ENCODE results near the gene ATG2B.

The ATG2B gene

DNA sequence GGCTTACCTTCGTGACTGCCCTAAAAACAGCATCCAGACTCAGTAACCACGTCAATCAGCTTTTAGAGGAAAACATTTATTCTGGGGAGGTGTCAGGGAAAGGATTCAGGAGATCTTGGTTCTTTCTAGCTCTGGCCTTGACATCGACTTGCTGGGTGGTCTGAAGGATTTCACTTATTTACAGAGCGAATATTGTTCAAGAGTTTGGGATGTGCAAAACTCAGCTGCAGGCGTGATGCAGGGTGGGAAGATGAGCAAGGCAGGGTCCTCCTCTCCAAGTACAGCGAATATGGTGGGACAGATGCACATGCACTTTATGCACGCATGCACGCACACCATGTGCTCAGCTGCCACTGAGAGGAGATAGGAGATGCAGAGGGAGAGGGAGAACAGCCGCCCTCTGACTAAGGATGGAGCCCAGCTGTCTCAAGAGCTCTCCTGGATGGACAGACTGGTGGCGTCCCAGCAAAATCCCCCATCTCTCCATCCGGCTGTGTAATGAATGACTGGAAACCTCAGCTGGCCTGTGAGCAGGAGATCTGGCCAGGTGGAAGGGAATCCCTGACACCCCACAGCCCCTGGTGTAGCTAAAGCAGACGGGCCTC lies 131.5 kb downstream of the ATG2B start:
- Histone ChIP-seq H3K18ac (ENCODE audit: low read length) (no peak overlapping the region), H3K27ac (ENCODE audit: low read depth, low read length) (no peak overlapping the region), H3K56ac (ENCODE audit: low read length) (no peak overlapping the region), H3K4me3 (ENCODE audit: low read length) (no peak overlapping the region), H3K9ac (ENCODE audit: low read length) (no peak overlapping the region), H3K4ac (ENCODE audit: low read depth, low read length) (no peak overlapping the region), H3K79me1 (ENCODE audit: low read length) (no peaks in the 10 kb centered on the region), H3K36me3 (ENCODE audit: control insufficient read depth, insufficient read depth, low read length) (no peaks in the 10 kb centered on the region), H3K4me1 (ENCODE audit: control insufficient read depth, low read depth, low read length) (peaks cover 6% of the 10 kb centered on the region), H2BK120ac (ENCODE audit: low read depth, low read length) (no peak overlapping the region), H4K8ac (ENCODE audit: low read depth, low read length) (no peak overlapping the region), H4K5ac (ENCODE audit: low read length) (no peak overlapping the region), H2AK5ac (ENCODE audit: low read length) (no peak overlapping the region), H3K27me3 (ENCODE audit: insufficient read depth, low read length, poor library complexity) (no peaks in the 10 kb centered on the region), H3K23ac (ENCODE audit: low read length) (no peak overlapping the region), H3K4me2 (ENCODE audit: low read length) (no peak overlapping the region), H2BK15ac (replicated peaks; ENCODE audit: low read depth) (no peak overlapping the region), H2BK5ac (ENCODE audit: low read length) (no peak overlapping the region), H3K79me2 (ENCODE audit: control insufficient read depth, insufficient read depth, low read length) (no peaks in the 10 kb centered on the region)
- WGBS (ENCODE audit: extremely low coverage, insufficient coverage, low lambda C conversion rate): no CpG with 5 or more reads among the region's 12 CpGs
- DNase-seq: no peak

GRCh38 chr14:96231056-96231455 lies 132.1 kb downstream of the ATG2B start:
- Histone ChIP-seq H4K5ac (ENCODE audit: low read length) (no peak overlapping the region), H2BK15ac (replicated peaks; ENCODE audit: low read depth) (no peak overlapping the region), H3K9ac (ENCODE audit: low read length) (no peak overlapping the region), H3K4me3 (ENCODE audit: low read length) (no peak overlapping the region), H3K4me1 (ENCODE audit: control insufficient read depth, low read depth, low read length) (peaks cover 6% of the 10 kb centered on the region), H3K27ac (ENCODE audit: low read depth, low read length) (no peak overlapping the region), H3K79me2 (ENCODE audit: control insufficient read depth, insufficient read depth, low read length) (no peaks in the 10 kb centered on the region), H3K79me1 (ENCODE audit: low read length) (no peaks in the 10 kb centered on the region), H2BK5ac (ENCODE audit: low read length) (no peak overlapping the region), H3K56ac (ENCODE audit: low read length) (no peak overlapping the region), H4K8ac (ENCODE audit: low read depth, low read length) (no peak overlapping the region), H3K27me3 (ENCODE audit: insufficient read depth, low read length, poor library complexity) (no peaks in the 10 kb centered on the region), H3K36me3 (ENCODE audit: control insufficient read depth, insufficient read depth, low read length) (no peaks in the 10 kb centered on the region), H3K23ac (ENCODE audit: low read length) (no peak overlapping the region), H2AK5ac (ENCODE audit: low read length) (no peak overlapping the region), H2BK120ac (ENCODE audit: low read depth, low read length) (no peak overlapping the region), H3K4ac (ENCODE audit: low read depth, low read length) (no peak overlapping the region), H3K18ac (ENCODE audit: low read length) (no peak overlapping the region), H3K4me2 (ENCODE audit: low read length) (no peak overlapping the region)
- no peak for DNase-seq
- no CpG with 5 or more reads among the region's 4 CpGs for WGBS (ENCODE audit: extremely low coverage, insufficient coverage, low lambda C conversion rate)

GRCh38 chr14:96229315-96229714 lies 133.8 kb downstream of the ATG2B start:
- Histone ChIP-seq H3K4ac (ENCODE audit: low read depth, low read length) (no peak overlapping the region), H3K4me1 (ENCODE audit: control insufficient read depth, low read depth, low read length) (no peaks in the 10 kb centered on the region), H3K79me2 (ENCODE audit: control insufficient read depth, insufficient read depth, low read length) (no peaks in the 10 kb centered on the region), H3K23ac (ENCODE audit: low read length) (no peak overlapping the region), H3K27me3 (ENCODE audit: insufficient read depth, low read length, poor library complexity) (no peaks in the 10 kb centered on the region), H2BK120ac (ENCODE audit: low read depth, low read length) (no peak overlapping the region), H2BK15ac (replicated peaks; ENCODE audit: low read depth) (no peak overlapping the region), H3K4me2 (ENCODE audit: low read length) (no peak overlapping the region), H4K8ac (ENCODE audit: low read depth, low read length) (no peak overlapping the region), H3K9ac (ENCODE audit: low read length) (no peak overlapping the region), H4K5ac (ENCODE audit: low read length) (no peak overlapping the region), H3K79me1 (ENCODE audit: low read length) (no peaks in the 10 kb centered on the region), H3K56ac (ENCODE audit: low read length) (no peak overlapping the region), H3K18ac (ENCODE audit: low read length) (no peak overlapping the region), H3K36me3 (ENCODE audit: control insufficient read depth, insufficient read depth, low read length) (no peaks in the 10 kb centered on the region), H2AK5ac (ENCODE audit: low read length) (no peak overlapping the region), H2BK5ac (ENCODE audit: low read length) (no peak overlapping the region), H3K4me3 (ENCODE audit: low read length) (no peak overlapping the region), H3K27ac (ENCODE audit: low read depth, low read length) (no peak overlapping the region)
- no peak for DNase-seq
- WGBS (ENCODE audit: extremely low coverage, insufficient coverage, low lambda C conversion rate): no CpG with 5 or more reads among the region's 6 CpGs

Small RNAs within 50 kb of the gene (small RNA-seq; reads per million reads assigned to genes)
- gene RNU2-33P (ENCODE audit: insufficient read depth): 1.1 reads per million
